Activated B cell treated with CpG ODN at 0.5 μM for 24 hours (primary cell): ENCODE data around the gene CD276. TPM values are rescaled to one million over a fixed set of nuclear protein-coding genes. Genes with fewer than 3 reads are reported as not detected.

Experiments
- ATAC-seq: fragments of 200-7000 bp; cut with Tn5 transposase; one replicate; pipeline ENCODE4 v1.10.0; 2021; ENCODE audit warnings: low read depth, mild to moderate bottlenecking, moderate library complexity
- CTCF ChIA-PET: fragments of 350-600 bp; sonication (Branson Sonifier 250); formaldehyde crosslinking; loops from one replicate; lab custom pipeline; 2021; ENCODE audit warnings: antibody characterized with exemption; lab: Charles Lee
- POLR2A ChIA-PET: fragments of 350-600 bp; sonication (Branson Sonifier 250); formaldehyde crosslinking; loops from one replicate; lab custom pipeline; 2021; ENCODE audit warnings: antibody characterized with exemption; lab: Charles Lee
- DNase-seq: peaks from one replicate; pipeline ENCODE4 v3.0.0; 2022
- H3K27ac Mint-ChIP-seq: one replicate; pipeline ENCODE4 v1.8.0; 2020; ENCODE audit warnings: mixed read lengths
- H3K27me3 Mint-ChIP-seq: one replicate; pipeline ENCODE4 v1.8.0; 2021; ENCODE audit warnings: mixed read lengths
- H3K36me3 Mint-ChIP-seq: one replicate; pipeline ENCODE4 v1.8.0; 2021; ENCODE audit warnings: low read depth, mixed read lengths
- H3K4me1 Mint-ChIP-seq: one replicate; pipeline ENCODE4 v1.8.0; 2021; ENCODE audit warnings: mixed read lengths
- H3K4me3 Mint-ChIP-seq: one replicate; pipeline ENCODE4 v1.8.0; 2020; ENCODE audit warnings: mild to moderate bottlenecking, mixed read lengths
- H3K9me3 Mint-ChIP-seq: one replicate; pipeline ENCODE4 v1.8.0; 2020; ENCODE audit warnings: mixed read lengths
- CTCF ChIP-seq: fragments of 200-600 bp; IDR thresholded peaks from one replicate; pipeline ENCODE4 v1.8.0; 2022; ENCODE audit warnings: antibody characterized with exemption, mild to moderate bottlenecking
- intact Hi-C: fragments of 100-400 bp; cut with micrococcal nuclease; formaldehyde crosslinking; loops from one replicate; pipeline ENCODE4 v1.15.1; 2024
- total RNA-seq: library from RNA; stranded (reverse); gene quantifications from 2 replicates; pipeline ENCODE4 v1.2.3, GENCODE V29; 2022

The CD276 gene
- total RNA-seq, 1 donor from 2014 or later: 0.38 TPM

DNA sequence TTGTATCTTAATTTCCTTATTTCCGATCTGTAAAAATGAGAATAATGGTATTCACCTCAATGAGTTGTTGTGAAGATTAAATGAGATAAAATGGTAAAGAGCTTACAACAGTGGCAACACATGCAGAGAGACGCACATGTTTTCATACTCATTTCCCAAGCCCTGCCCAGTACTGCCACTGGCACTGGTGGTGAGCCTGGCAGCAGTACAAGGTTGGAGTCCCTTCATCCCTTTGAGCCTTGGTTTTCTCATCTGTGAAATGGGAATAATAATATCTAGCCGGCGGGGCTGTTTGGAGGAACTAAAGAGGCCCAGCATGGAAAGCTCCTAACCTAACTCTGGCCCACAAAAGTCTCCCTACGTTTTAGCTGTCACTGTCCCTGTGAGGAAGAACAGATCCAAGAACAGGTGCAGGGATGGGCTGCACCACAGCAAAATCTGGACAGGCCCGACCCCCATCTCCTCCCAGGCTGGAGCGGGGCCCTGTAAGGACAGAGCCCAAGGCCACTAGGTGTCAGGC lies 866 bp upstream of the CD276 start:
- intact Hi-C loops: no loop called here
- Mint-ChIP-seq H3K9me3 (no peaks in the 10 kb centered on the region), H3K36me3 (no peaks in the 10 kb centered on the region), H3K27ac (no peak overlapping the region), H3K4me3 (peak overlapping the region; percentile 46), H3K27me3 (peaks cover 57% of the 10 kb centered on the region), H3K4me1 (peaks cover 12% of the 10 kb centered on the region)
- no peak for TF ChIP-seq CTCF
- ChIA-PET CTCF (interaction anchor here (0.9 to 1.1 kb wide), 2 partner anchors 17 to 21 kb away, joined by 3 read pairs; no protein-coding TSS in a partner anchor), POLR2A (no interaction called here)
- ATAC-seq (no peak), DNase-seq (no peak)

GRCh38 chr15:73684581-73685455 lies 635 bp downstream of the CD276 start:
- Mint-ChIP-seq H3K27ac (no peak overlapping the region), H3K4me1 (peaks cover 12% of the 10 kb centered on the region), H3K27me3 (peaks cover 56% of the 10 kb centered on the region), H3K36me3 (no peaks in the 10 kb centered on the region), H3K4me3 (peak overlapping the region; percentile 25), H3K9me3 (no peaks in the 10 kb centered on the region)
- DNase-seq: no peak
- no peak for TF ChIP-seq CTCF
- ATAC-seq: no peak
- intact Hi-C loops: no loop called here
- ChIA-PET POLR2A (no interaction called here), CTCF (interaction anchor here (1.1 kb wide), 1 partner anchor 15 kb away, joined by 3 read pairs; no protein-coding TSS in a partner anchor)

- Mint-ChIP-seq H3K4me1 (peaks cover 12% of the 10 kb centered on the region), H3K4me3 (no peak overlapping the region), H3K27ac (no peak overlapping the region), H3K27me3 (peaks cover 56% of the 10 kb centered on the region), H3K9me3 (no peaks in the 10 kb centered on the region), H3K36me3 (no peaks in the 10 kb centered on the region)
- DNase-seq: no peak
- intact Hi-C loops: no loop called here
- no peak for TF ChIP-seq CTCF
- CTCF ChIA-PET: interaction anchor here (1.4 kb wide), 1 partner anchor 8 kb away, joined by 5 read pairs; no protein-coding TSS in a partner anchor
- ATAC-seq: no peak
- POLR2A ChIA-PET: interaction anchor here (0.5 kb wide), 1 partner anchor 684 kb away, joined by 3 read pairs; no protein-coding TSS in a partner anchor
These were observed 1.8 kb downstream of the CD276 start for GRCh38 chr15:73685981-73686380.

DNA sequence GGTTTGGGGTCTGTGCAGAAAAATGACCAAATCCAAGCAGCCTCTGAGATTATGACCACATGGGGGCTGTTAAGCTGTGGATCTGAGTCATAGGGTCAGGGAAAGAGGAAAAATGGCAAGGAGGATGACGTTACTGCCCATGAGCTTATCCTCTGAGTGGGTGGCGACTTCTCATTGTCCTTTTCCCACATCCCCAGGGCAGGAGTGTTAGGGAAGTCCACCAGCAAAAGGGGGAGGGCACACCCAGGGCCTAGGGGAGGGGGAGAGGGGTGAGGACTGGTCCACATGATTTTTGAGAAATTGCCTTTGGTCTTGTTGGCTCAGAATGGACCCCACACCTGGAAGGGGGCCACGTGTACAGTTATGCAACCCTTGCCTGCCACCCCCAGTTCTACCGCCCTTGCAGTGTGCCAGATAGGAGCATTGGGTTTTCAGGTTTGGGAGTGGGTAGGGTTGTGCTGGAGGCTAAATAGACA lies 2.6 kb downstream of the CD276 start:
- ATAC-seq (no peak), DNase-seq (no peak)
- no peaks in the 10 kb centered on the region for H3K9me3 Mint-ChIP-seq
- ChIA-PET POLR2A (no interaction called here), CTCF (interaction anchor here (1.4 kb wide), 1 partner anchor 9 kb away, joined by 5 read pairs; no protein-coding TSS in a partner anchor)
- no peak overlapping the region for H3K27ac Mint-ChIP-seq
- peaks cover 49% of the 10 kb centered on the region for H3K27me3 Mint-ChIP-seq
- peaks cover 12% of the 10 kb centered on the region for H3K4me1 Mint-ChIP-seq
- H3K4me3 Mint-ChIP-seq: no peak overlapping the region
- TF ChIP-seq CTCF: no peak
- no peaks in the 10 kb centered on the region for H3K36me3 Mint-ChIP-seq
- intact Hi-C loops: no loop called here

DNA sequence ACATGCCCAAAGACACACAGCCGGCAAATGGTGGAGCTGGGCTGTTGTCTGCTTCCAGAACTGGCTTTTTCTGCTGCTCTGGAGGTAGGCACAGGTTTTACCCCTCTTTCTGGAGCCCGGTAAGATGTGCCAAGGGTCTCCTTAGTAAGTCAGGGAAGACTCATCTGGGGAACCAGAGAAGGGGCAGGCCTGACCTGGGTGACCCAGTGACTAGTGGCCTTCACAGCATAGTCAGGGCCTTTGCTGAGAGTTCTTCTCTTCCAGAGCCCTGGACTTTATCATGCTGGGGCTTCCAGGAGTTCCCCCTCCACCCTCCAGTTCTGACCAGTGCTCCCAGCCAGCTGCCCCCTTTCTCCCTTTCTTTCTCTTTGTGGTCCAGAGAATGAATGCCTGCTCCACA lies 3.2 kb downstream of the CD276 start:
- Mint-ChIP-seq H3K27me3 (peaks cover 46% of the 10 kb centered on the region), H3K36me3 (no peaks in the 10 kb centered on the region), H3K9me3 (no peaks in the 10 kb centered on the region), H3K4me3 (no peak overlapping the region), H3K4me1 (peaks cover 12% of the 10 kb centered on the region), H3K27ac (no peak overlapping the region)
- ChIA-PET POLR2A (no interaction called here), CTCF (no interaction called here)
- ATAC-seq: no peak
- no peak for DNase-seq
- intact Hi-C loops: no loop called here
- TF ChIP-seq CTCF: no peak
